HUES6 (cell line): ENCODE results near the gene ETFDH.
A peak's percentile ranks its signal among the peaks of the same experiment; 100 is the strongest.
"Not testable (repeated sequence)": the region's sequence is repeated elsewhere in the genome, so short reads cannot be mapped to it uniquely, and the experiment has no call there.

Experiments
- H3K27ac ChIP-seq: 2 replicates; pipeline ENCODE4 v1.7.0; 2013; ENCODE audit warnings: low read depth, mild to moderate bottlenecking, low read length, inconsistent platforms
- H3K27me3 ChIP-seq: 2 replicates; pipeline ENCODE4 v1.6.1; 2013; ENCODE audit warnings: low read length; ENCODE audit not compliant: control insufficient read depth, insufficient read depth
- H3K36me3 ChIP-seq: 2 replicates; pipeline ENCODE4 v1.6.1; 2013; ENCODE audit warnings: low read length; ENCODE audit not compliant: control insufficient read depth, insufficient read depth
- H3K4me1 ChIP-seq: 2 replicates; pipeline ENCODE4 v1.6.1; 2013; ENCODE audit warnings: low read length; ENCODE audit not compliant: control insufficient read depth, insufficient read depth
- H3K4me3 ChIP-seq: 2 replicates; pipeline ENCODE4 v1.5.1; 2013; ENCODE audit warnings: low read depth, low read length
- H3K9ac ChIP-seq: one replicate; pipeline ENCODE4 v1.6.1; 2013; ENCODE audit warnings: mild to moderate bottlenecking, low read length
- H3K9me3 ChIP-seq: 2 replicates; pipeline ENCODE4 v1.6.1; 2013; ENCODE audit warnings: low read depth, low read length; ENCODE audit not compliant: control insufficient read depth, insufficient read depth

The ETFDH gene

DNA sequence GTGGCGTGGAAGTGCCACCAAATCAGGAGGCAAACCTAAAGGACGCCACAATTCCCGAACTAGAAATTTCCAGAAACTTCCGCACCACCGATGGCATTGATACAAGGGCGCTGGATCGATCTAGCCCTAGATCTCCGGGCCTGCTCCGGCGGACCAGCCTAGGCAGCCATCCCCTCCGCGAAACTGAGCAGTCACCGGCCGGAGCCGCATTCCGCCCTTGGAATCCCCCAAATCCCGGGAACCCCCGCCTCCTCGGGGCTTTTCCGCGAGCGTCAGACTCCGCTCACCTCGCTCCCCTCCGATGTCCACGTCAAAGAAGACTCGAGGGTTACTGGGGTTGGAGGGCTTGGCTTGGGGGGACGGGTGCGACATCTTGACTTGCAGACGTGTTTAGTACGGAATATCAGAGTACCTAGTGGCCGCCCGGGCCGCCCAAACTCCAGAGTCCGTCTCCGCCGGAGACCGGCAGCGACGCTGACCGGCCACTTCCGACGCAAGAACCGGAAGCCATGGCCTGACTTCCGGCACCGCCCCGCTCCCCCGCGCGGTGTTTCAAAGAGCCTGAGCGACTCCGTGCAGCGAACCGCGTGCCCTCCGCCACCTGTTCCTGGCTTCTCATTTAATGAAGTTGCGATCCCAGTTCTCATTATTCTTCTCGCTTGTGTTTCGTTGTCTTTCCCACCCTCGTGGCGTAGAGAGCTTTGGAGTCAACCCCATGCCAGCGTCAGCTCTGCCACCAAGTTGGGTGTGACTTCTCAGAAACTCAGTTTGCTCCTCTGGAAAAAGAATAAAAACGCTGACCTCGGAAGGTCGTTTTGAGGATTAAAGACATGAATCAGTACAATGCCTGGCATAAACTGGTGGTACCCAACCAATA lies 51.1 kb downstream of the ETFDH start, which contains the start of gene PPID:
PPID (minus strand) TSS at position 480 of the 877 bp plus-strand sequence; CDS start at position 372, 108 bp downstream.
- Histone ChIP-seq H3K4me1 (no peaks in the 10 kb centered on the region), H3K27me3 (no peaks in the 10 kb centered on the region)

DNA sequence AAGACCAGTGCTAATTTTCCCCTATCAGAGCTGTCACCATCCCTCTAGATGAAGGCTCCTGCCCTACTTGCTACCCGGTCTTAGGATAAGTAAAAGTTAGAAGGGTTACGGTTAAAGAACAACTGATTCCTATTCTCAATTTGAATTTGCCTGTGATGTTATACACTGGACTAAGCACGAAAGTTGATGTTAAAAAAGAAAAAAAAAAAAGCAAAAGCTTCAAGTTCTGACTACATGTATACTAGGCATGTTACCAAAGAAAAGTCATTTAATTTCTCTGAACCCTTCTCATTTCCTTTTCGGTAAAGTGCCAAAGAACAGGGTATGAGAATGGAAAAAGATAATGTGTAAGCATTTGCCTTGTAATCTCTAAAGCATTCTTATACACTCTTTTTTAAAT lies 52.5 kb downstream of the ETFDH start:
- H3K9me3 ChIP-seq: no peaks in the 10 kb centered on the region
- no peaks in the 10 kb centered on the region for H3K27me3 ChIP-seq
- no peak overlapping the region for H3K4me3 ChIP-seq
- no peaks in the 10 kb centered on the region for H3K4me1 ChIP-seq
- peaks cover 16% of the 10 kb centered on the region for H3K36me3 ChIP-seq
- H3K27ac ChIP-seq: no peak overlapping the region
- H3K9ac ChIP-seq: no peak overlapping the region

More for the DNA sequence above, 51.1 kb downstream of the ETFDH start, which contains the start of gene PPID:
- Histone ChIP-seq H3K27ac (peak within 1 kb of the TSS; percentile 61), H3K4me3 (peak within 1 kb of the TSS; percentile 88), H3K36me3 (peaks cover 31% of the 10 kb centered on the region), H3K9ac (peak within 1 kb of the TSS; percentile 87), H3K9me3 (no peaks in the 10 kb centered on the region)

DNA sequence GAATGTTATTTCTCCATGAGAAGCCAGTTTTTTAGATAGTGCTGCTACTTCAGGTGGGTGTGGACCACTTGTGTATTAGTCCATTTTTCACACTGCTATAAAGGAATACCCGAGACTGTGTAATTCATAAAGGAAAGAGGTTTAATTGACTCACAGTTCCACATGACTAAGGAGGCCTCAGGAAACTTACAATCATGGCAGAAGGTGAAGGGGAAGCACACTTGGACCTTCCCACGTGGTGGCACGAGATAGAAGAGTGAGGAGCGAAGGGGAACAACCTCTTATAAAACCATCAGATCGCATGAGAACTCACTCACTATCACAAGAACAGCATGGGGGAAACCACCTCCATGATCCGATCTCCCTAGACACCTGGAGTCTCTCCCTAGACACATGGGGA lies 54.5 kb downstream of the ETFDH start:
- Histone ChIP-seq H3K9ac (no peak overlapping the region), H3K4me3 (no peak overlapping the region), H3K27me3 (no peaks in the 10 kb centered on the region), H3K27ac (no peak overlapping the region), H3K9me3 (no peaks in the 10 kb centered on the region), H3K4me1 (no peaks in the 10 kb centered on the region), H3K36me3 (no peaks in the 10 kb centered on the region; the same call in 1 of the 2 replicates)

- Histone ChIP-seq H3K9ac (no peak overlapping the region), H3K27ac (no peak overlapping the region), H3K9me3 (no peaks in the 10 kb centered on the region), H3K36me3 (no peaks in the 10 kb centered on the region), H3K4me1 (no peaks in the 10 kb centered on the region), H3K27me3 (no peaks in the 10 kb centered on the region), H3K4me3 (no peak overlapping the region)
Measured at GRCh38 chr4:158728236-158728635, 56.1 kb downstream of the ETFDH start.

DNA sequence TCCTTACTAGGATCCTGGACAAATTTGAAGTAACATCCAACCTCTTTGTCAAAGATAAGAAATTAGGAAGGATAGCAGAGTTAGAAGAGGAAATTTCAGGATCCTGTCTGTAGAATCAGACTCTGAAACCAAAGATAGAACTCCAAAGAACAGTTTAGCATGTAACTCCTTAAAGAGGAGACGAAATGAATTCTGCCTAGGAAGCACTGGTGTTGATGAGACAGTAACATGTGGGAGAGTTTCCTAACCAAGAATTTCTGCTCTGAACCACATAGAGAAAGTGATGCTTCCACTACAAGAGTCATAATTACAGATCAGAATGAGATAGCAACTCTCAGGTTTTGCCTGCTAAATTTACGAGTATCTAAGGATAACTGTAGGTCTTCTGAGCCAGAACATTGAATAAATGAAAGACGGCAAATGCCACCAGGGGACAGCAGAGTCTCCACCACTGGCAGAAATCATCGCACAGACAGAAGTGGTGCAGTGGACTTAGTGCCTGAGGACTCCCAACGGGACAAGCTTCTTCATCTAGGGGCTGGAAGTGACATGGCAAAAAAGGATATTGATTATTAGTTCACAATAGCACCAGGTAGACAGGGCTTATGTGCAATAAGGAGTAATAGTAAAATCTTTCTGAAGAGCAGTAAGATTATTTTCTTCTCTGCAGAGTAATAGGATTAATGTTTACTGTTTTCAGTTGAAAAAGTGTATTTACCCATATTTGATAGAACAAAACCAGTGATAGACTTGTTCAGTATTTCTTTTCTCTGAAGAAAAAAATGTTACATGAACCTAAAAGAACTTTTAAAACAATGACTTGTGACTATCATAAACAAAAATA lies 57.8 kb downstream of the ETFDH start:
- H3K4me3 ChIP-seq: no peak overlapping the region
- no peak overlapping the region for H3K27ac ChIP-seq
- H3K9me3 ChIP-seq: no peaks in the 10 kb centered on the region
- no peaks in the 10 kb centered on the region for H3K27me3 ChIP-seq
- no peak overlapping the region for H3K9ac ChIP-seq
- no peaks in the 10 kb centered on the region for H3K4me1 ChIP-seq
- H3K36me3 ChIP-seq: no peaks in the 10 kb centered on the region

DNA sequence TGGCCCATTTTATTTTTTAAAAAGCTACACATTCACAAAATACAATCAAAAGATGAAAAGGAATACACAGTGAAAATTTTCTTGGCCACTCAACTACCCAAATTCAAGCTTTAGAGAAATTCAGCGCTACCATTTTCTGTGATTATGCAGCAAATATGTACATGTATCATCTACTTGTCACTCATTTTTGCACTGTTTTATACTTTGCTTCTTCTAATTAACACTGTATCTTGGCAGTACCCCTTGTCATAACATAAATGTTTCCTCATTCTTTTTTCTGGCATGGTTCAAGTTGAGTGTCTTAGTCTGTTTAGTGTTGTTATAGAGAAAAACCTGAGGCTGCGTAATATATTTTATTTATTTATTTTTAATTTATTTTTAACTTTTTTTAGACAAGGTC lies 66.8 kb downstream of the ETFDH start:
- H3K9me3 ChIP-seq: no peaks in the 10 kb centered on the region
- H3K27ac ChIP-seq: no peak overlapping the region
- H3K36me3 ChIP-seq: no peaks in the 10 kb centered on the region
- no peak overlapping the region for H3K9ac ChIP-seq
- H3K27me3 ChIP-seq: no peaks in the 10 kb centered on the region
- no peaks in the 10 kb centered on the region for H3K4me1 ChIP-seq
- H3K4me3 ChIP-seq: no peak overlapping the region

GRCh38 chr4:158739600-158739999 lies 67.5 kb downstream of the ETFDH start:
- Histone ChIP-seq H3K9me3 (peaks cover 2% of the 10 kb centered on the region; the same call in 1 of the 2 replicates), H3K27me3 (no peaks in the 10 kb centered on the region), H3K36me3 (no peaks in the 10 kb centered on the region), H3K4me3 (no peak overlapping the region), H3K4me1 (no peaks in the 10 kb centered on the region), H3K9ac (no peak overlapping the region), H3K27ac (no peak overlapping the region)

GRCh38 chr4:158741326-158742021 lies 69.4 kb downstream of the ETFDH start:
- H3K4me3 ChIP-seq: no peak overlapping the region
- no peak overlapping the region for H3K9ac ChIP-seq
- H3K4me1 ChIP-seq: no peaks in the 10 kb centered on the region
- H3K27ac ChIP-seq: no peak overlapping the region
- peaks cover 3% of the 10 kb centered on the region for H3K9me3 ChIP-seq
- H3K27me3 ChIP-seq: no peaks in the 10 kb centered on the region
- H3K36me3 ChIP-seq: no peaks in the 10 kb centered on the region

GRCh38 chr4:158746537-158746936 lies 74.4 kb downstream of the ETFDH start:
- not testable (repeated sequence) for H3K4me3 ChIP-seq, H3K27ac ChIP-seq, H3K36me3 ChIP-seq, H3K4me1 ChIP-seq, H3K27me3 ChIP-seq, H3K9ac ChIP-seq, H3K9me3 ChIP-seq

DNA sequence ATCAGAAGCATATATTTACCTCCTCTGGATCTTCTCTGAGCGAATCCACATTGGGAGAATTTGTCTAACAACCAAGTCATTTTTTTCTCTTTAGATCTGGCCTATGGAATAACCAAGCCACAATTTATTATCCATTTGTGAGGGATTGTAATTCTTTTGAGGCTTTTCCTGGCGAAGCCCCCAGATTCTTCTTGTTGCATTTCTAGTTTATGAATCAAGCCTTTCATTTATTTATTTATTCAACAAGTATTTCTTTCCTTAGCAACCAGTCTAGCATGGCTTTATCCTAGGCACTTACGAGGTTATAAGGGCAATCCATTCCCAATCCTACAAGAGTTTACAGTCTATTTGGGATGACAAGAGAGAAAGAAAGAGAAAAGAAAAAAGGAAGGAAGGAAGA lies 78.3 kb downstream of the ETFDH start:
- Histone ChIP-seq H3K4me3 (no peak overlapping the region), H3K4me1 (no peaks in the 10 kb centered on the region), H3K27ac (no peak overlapping the region), H3K9me3 (peaks cover 5% of the 10 kb centered on the region), H3K36me3 (no peaks in the 10 kb centered on the region), H3K9ac (no peak overlapping the region), H3K27me3 (no peaks in the 10 kb centered on the region)
